GM19035 (cell line): ENCODE measurements around the gene GPC3.

Experiments
- ATAC-seq: cut with Tn5 transposase; IDR thresholded peaks from one replicate; pipeline ENCODE4 v1.9.1; 2021; ENCODE audit not compliant: unreplicated experiment

The GPC3 gene

GRCh38 chrX:133658293-133658911 is 327.0 kb downstream of the GPC3 start:
- no peak for ATAC-seq

GRCh38 chrX:133655275-133656265 is 329.8 kb downstream of the GPC3 start:
- no peak for ATAC-seq

GRCh38 chrX:133654811-133655210 is 330.6 kb downstream of the GPC3 start:
- ATAC-seq: no peak

GRCh38 chrX:133653358-133653757 is 332.0 kb downstream of the GPC3 start:
- no peak for ATAC-seq

- no peak for ATAC-seq
Observed at GRCh38 chrX:133652185-133652584, 333.2 kb downstream of the GPC3 start.

GRCh38 chrX:133650239-133650638 is 335.2 kb downstream of the GPC3 start:
- ATAC-seq: no peak

GRCh38 chrX:133649651-133650050 is 335.7 kb downstream of the GPC3 start:
- no peak for ATAC-seq

GRCh38 chrX:133648594-133648993 is 336.8 kb downstream of the GPC3 start:
- no peak for ATAC-seq

GRCh38 chrX:133646719-133647116 is 338.7 kb downstream of the GPC3 start:
- ATAC-seq: no peak

GRCh38 chrX:133645977-133646718 is 339.2 kb downstream of the GPC3 start:
- no peak for ATAC-seq

GRCh38 chrX:133645256-133645655 is 340.1 kb downstream of the GPC3 start:
- ATAC-seq: no peak

- no peak for ATAC-seq
Observed at GRCh38 chrX:133640161-133641015, 345.0 kb downstream of the GPC3 start.

GRCh38 chrX:133639726-133640125 is 345.7 kb downstream of the GPC3 start:
- no peak for ATAC-seq

- ATAC-seq: no peak
Observed at GRCh38 chrX:133638285-133638684, 347.1 kb downstream of the GPC3 start.

GRCh38 chrX:133637765-133638164 is 347.6 kb downstream of the GPC3 start:
- no peak for ATAC-seq

GRCh38 chrX:133636009-133636408 is 349.4 kb downstream of the GPC3 start:
- no peak for ATAC-seq

- no peak for ATAC-seq
Observed at GRCh38 chrX:133634416-133634815, 351.0 kb downstream of the GPC3 start.

- ATAC-seq: no peak
Observed at GRCh38 chrX:133633950-133634349, 351.4 kb downstream of the GPC3 start.

- no peak for ATAC-seq
Observed at GRCh38 chrX:133633162-133633561, 352.2 kb downstream of the GPC3 start.

GRCh38 chrX:133630362-133630761 is 355.0 kb downstream of the GPC3 start:
- no peak for ATAC-seq

GRCh38 chrX:133627673-133628072 is 357.7 kb downstream of the GPC3 start:
- ATAC-seq: no peak
